Prostate gland (tissue), 2 donors: ENCODE data around the gene NFU1.

Experiments
- CTCF ChIP-seq, 4 experiments: fragments of 200-600 bp in 2 of 4; fragments of 450-650 bp in 2 of 4; sonication (generic) in 2 of 4; IDR thresholded peaks; 1 replicate in 3 of 4; 2 replicates in 1 of 4; pipeline ENCODE4 v1.5.1; 2016 to 2019; ENCODE audit warnings: antibody characterized with exemption in 4 of 4, mild to moderate bottlenecking in 2 of 4, moderate library complexity in 2 of 4
- POLR2A ChIP-seq: fragments of 450-650 bp; IDR thresholded peaks from one replicate; pipeline ENCODE4 v1.6.1; 2016; ENCODE audit warnings: antibody characterized with exemption, mild to moderate bottlenecking
- POLR2AphosphoS5 ChIP-seq: sonication (generic); formaldehyde crosslinking; IDR thresholded peaks from one replicate; pipeline ENCODE4 v1.6.1; 2017; ENCODE audit warnings: antibody characterized with exemption

DNA sequence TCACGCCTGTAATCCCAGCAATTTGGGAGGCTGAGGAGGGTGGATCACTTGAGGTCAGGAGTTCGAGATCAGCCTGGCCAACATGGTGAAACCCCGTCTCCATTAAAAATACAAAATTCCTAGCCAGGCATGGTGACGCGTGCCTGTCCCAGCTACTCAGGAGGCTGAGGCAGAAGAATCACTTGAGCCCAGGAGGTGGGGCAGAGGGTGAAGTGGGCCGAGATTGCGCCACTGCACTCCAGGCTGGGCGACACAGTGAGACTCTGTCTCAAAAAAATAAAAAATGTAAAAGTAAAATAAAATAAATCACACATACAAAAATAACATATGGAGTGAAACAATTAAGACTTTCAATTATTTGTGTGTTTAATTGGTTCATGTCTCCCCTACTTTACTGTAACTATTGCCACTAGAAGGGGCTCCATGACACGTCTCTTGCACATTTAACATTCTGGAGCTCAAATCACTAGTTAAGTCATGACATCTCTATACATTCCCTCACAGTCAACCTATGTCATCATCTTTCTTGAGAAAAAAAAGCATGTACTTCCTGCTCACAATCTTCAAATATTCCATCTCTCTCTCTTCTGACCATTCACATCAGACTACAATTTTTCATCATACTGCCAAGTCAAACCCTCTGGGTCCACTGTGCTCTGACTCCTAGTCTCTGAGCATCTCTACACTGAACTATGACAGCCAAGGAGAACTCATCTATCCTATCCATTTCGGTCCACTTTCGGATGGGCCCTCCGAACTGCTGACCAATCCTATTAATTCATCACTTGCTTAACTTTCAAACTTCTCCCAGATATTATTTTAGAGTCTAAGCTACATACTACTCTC lies 56.9 kb downstream of the NFU1 start:
- TF ChIP-seq CTCF (IDR thresholded peaks at IDR 0.05) (no peak), POLR2A (no peak), POLR2AphosphoS5 (no peak)
